Activated B cell treated with CpG ODN at 0.5 μM for 24 hours (primary cell): ENCODE measurements around the gene KIF20B. TPM values are rescaled to one million over a fixed set of nuclear protein-coding genes. Genes with fewer than 3 reads are reported as not detected.

ENCODE experiments used
- ATAC-seq: fragments of 200-7000 bp; cut with Tn5 transposase; one replicate; pipeline ENCODE4 v1.10.0; 2021; ENCODE audit warnings: low read depth, mild to moderate bottlenecking, moderate library complexity
- CTCF ChIA-PET: fragments of 350-600 bp; sonication (Branson Sonifier 250); formaldehyde crosslinking; loops from one replicate; lab custom pipeline; 2021; ENCODE audit warnings: antibody characterized with exemption; lab: Charles Lee
- POLR2A ChIA-PET: fragments of 350-600 bp; sonication (Branson Sonifier 250); formaldehyde crosslinking; loops from one replicate; lab custom pipeline; 2021; ENCODE audit warnings: antibody characterized with exemption; lab: Charles Lee
- DNase-seq: peaks from one replicate; pipeline ENCODE4 v3.0.0; 2022
- H3K27ac Mint-ChIP-seq: one replicate; pipeline ENCODE4 v1.8.0; 2020; ENCODE audit warnings: mixed read lengths
- H3K27me3 Mint-ChIP-seq: one replicate; pipeline ENCODE4 v1.8.0; 2021; ENCODE audit warnings: mixed read lengths
- H3K36me3 Mint-ChIP-seq: one replicate; pipeline ENCODE4 v1.8.0; 2021; ENCODE audit warnings: low read depth, mixed read lengths
- H3K4me1 Mint-ChIP-seq: one replicate; pipeline ENCODE4 v1.8.0; 2021; ENCODE audit warnings: mixed read lengths
- H3K4me3 Mint-ChIP-seq: one replicate; pipeline ENCODE4 v1.8.0; 2020; ENCODE audit warnings: mild to moderate bottlenecking, mixed read lengths
- H3K9me3 Mint-ChIP-seq: one replicate; pipeline ENCODE4 v1.8.0; 2020; ENCODE audit warnings: mixed read lengths
- intact Hi-C: fragments of 100-400 bp; cut with micrococcal nuclease; formaldehyde crosslinking; loops from one replicate; pipeline ENCODE4 v1.15.1; 2024
- total RNA-seq: library from RNA; stranded (reverse); gene quantifications from 2 replicates; pipeline ENCODE4 v1.2.3, GENCODE V29; 2022
- TF ChIP-seq, protein P1 (sequence below): fragments of 200-600 bp; IDR thresholded peaks from one replicate; pipeline ENCODE4 v1.8.0; 2022; ENCODE audit warnings: antibody characterized with exemption, mild to moderate bottlenecking

The KIF20B gene
- total RNA-seq, 1 donor from 2014 or later, result 24.0 TPM

DNA sequence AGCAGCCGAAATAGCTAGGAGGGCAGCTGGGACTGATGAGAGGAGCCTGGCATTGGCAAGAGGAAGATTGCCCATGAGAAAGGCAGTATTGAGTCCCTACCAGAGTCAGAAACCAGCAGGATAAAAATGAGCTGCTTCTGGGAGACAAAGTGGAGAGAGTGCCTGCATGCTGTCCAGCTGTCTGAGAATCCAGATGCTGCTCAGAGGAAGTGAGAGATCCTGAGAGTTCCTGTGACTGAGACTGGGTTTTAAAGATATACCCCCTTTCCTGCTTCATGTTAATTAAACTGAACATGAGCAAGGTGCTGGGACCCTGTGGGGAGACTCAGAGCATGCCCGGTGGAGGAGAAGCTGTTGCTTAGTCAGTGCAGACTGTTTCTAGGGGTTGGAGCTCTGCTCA is 107.5 kb downstream of the KIF20B start:
- ChIA-PET POLR2A (no interaction called here), CTCF (no interaction called here)
- H3K27ac Mint-ChIP-seq, result no peak overlapping the region
- DNase-seq, result no peak
- no peaks in the 10 kb centered on the region for H3K36me3 Mint-ChIP-seq
- no peaks in the 10 kb centered on the region for H3K4me1 Mint-ChIP-seq
- TF ChIP-seq, protein P1, sequence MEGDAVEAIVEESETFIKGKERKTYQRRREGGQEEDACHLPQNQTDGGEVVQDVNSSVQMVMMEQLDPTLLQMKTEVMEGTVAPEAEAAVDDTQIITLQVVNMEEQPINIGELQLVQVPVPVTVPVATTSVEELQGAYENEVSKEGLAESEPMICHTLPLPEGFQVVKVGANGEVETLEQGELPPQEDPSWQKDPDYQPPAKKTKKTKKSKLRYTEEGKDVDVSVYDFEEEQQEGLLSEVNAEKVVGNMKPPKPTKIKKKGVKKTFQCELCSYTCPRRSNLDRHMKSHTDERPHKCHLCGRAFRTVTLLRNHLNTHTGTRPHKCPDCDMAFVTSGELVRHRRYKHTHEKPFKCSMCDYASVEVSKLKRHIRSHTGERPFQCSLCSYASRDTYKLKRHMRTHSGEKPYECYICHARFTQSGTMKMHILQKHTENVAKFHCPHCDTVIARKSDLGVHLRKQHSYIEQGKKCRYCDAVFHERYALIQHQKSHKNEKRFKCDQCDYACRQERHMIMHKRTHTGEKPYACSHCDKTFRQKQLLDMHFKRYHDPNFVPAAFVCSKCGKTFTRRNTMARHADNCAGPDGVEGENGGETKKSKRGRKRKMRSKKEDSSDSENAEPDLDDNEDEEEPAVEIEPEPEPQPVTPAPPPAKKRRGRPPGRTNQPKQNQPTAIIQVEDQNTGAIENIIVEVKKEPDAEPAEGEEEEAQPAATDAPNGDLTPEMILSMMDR, result no peak
- no peak overlapping the region for H3K4me3 Mint-ChIP-seq
- intact Hi-C loops, result no loop called here
- H3K27me3 Mint-ChIP-seq, result peaks cover under 1% of the 10 kb centered on the region
- no peak for ATAC-seq
- H3K9me3 Mint-ChIP-seq, result no peaks in the 10 kb centered on the region

DNA sequence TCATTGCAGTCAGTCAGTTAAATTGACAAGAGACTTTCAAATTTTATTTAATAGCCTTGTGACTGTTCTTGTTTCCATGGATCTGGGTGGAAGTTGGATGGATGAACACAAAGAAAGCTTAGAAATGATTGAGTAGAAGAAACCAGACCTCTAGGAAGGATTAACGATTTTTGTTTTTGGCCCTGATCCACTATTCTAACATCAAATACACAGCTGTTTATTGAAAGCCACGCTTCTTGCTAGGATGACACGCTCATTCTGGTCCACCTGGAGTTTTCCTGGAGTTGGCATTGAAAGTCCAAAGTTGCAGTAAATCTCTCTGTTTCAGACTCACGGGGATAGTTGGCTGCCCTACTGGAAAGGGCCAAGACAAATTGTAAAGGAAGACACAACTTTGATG is 108.4 kb downstream of the KIF20B start:
- DNase-seq (no peak), ATAC-seq (no peak)
- peaks cover 2% of the 10 kb centered on the region for H3K27me3 Mint-ChIP-seq
- H3K4me1 Mint-ChIP-seq, result no peaks in the 10 kb centered on the region
- intact Hi-C loops, result no loop called here
- H3K27ac Mint-ChIP-seq, result no peak overlapping the region
- H3K36me3 Mint-ChIP-seq, result no peaks in the 10 kb centered on the region
- no peak overlapping the region for H3K4me3 Mint-ChIP-seq
- CTCF ChIA-PET, result no interaction called here
- TF ChIP-seq, protein P1, result no peak
- POLR2A ChIA-PET, result no interaction called here
- no peaks in the 10 kb centered on the region for H3K9me3 Mint-ChIP-seq

DNA sequence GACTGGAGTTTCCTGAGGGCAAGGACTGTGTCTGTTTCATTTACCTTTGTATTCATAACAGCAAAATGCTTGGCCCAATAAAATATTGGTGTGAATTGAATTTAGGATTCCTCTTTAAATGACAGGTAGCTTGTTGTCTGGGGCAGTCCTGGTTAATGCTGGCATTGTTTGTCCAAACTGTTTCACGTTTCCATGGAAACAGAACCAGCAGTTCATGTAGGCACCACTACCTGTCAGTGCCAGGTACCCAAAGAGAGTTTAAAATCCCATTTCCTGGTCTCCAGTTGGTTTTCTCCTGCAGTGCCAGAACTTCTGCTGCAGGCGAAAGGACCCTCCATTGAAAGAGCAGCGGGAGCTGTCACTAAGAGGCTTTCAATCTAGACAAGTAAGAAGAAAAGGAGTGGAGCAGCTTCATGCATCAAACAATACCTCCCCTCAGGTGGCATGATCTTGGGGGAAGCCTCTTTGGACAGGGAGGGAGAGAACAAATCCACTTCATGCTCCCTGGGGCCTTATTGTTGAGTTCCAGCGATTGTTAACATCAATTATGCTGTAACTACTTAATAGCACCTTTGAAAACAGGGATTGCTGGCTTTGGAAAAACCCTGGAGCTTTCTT is 109.6 kb downstream of the KIF20B start:
- CTCF ChIA-PET, result no interaction called here
- DNase-seq (no peak), ATAC-seq (no peak)
- TF ChIP-seq, protein P1, result no peak
- Mint-ChIP-seq H3K36me3 (no peaks in the 10 kb centered on the region), H3K27ac (no peak overlapping the region), H3K27me3 (peaks cover 3% of the 10 kb centered on the region), H3K4me3 (no peak overlapping the region), H3K4me1 (no peaks in the 10 kb centered on the region), H3K9me3 (no peaks in the 10 kb centered on the region)
- POLR2A ChIA-PET, result no interaction called here
- intact Hi-C loops, result no loop called here

DNA sequence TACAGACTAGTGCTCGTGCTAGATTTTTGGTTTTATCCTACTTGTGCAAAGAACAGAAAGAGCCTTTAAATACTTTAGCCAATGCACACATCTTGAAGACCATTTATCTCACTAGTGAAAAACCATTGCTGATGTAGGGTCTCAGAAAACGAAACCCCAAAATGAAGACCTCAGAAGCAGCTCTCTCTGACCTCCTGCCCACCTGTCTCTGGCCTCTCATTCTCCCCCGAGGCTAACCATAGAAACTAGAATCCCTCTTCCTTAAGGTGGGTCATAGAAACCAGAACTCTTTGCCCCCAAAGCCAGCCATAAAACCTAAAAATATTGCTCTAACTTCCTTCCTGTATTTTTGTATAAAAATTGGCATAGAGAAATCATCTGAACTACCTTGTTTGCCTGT is 112.2 kb downstream of the KIF20B start:
- Mint-ChIP-seq H3K27ac (no peak overlapping the region), H3K9me3 (peaks cover 4% of the 10 kb centered on the region), H3K4me1 (no peaks in the 10 kb centered on the region), H3K4me3 (no peak overlapping the region), H3K27me3 (peaks cover 8% of the 10 kb centered on the region), H3K36me3 (no peaks in the 10 kb centered on the region)
- TF ChIP-seq, protein P1, result no peak
- DNase-seq (no peak), ATAC-seq (no peak)
- CTCF ChIA-PET, result no interaction called here
- intact Hi-C loops, result no loop called here
- POLR2A ChIA-PET, result no interaction called here

DNA sequence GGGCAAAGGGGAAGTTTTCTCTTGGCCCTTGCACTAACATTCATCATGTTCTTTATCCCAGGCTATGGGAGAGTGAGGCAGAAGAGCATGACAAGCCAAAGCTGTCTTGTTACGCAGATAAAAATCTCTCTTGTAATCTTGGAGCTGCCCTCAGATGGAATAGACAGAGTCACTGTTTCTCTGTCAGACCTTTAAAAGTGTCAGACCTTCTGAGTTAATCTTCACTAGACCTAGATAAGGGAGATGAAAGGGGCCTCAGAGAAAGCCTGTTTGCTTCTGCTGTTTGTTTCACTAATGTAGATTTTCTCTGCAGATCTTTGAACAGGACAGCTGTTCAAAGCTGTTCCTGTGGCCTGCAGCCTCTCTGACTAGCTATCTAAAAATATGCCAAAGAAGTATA is 112.9 kb downstream of the KIF20B start:
- DNase-seq (no peak), ATAC-seq (no peak)
- peaks cover 7% of the 10 kb centered on the region for H3K9me3 Mint-ChIP-seq
- no peaks in the 10 kb centered on the region for H3K4me1 Mint-ChIP-seq
- ChIA-PET CTCF (no interaction called here), POLR2A (no interaction called here)
- intact Hi-C loops, result no loop called here
- H3K27me3 Mint-ChIP-seq, result peaks cover 12% of the 10 kb centered on the region
- H3K27ac Mint-ChIP-seq, result no peak overlapping the region
- no peak overlapping the region for H3K4me3 Mint-ChIP-seq
- H3K36me3 Mint-ChIP-seq, result no peaks in the 10 kb centered on the region
- TF ChIP-seq, protein P1, result no peak
